Retinal pigment epithelial cell (primary cell): Measurements from ENCODE around the gene TSHZ2.
"Not testable (repeated sequence)": the region's sequence is repeated elsewhere in the genome, so short reads cannot be mapped to it uniquely, and the experiment has no call there.

Source experiments
- DNase-seq: peaks from one replicate; pipeline ENCODE4 v3.0.0-alpha.2; 2010; ENCODE audit warnings: low read depth
- H3K4me3 ChIP-seq: 2 replicates; pipeline ENCODE4 v1.5.1; 2011; ENCODE audit warnings: mild to moderate bottlenecking, low read length, control low read depth, moderate library complexity
- TF ChIP-seq, protein P1 (sequence below): conservative IDR thresholded peaks from 2 replicates; pipeline ENCODE4 v1.5.1; 2011; ENCODE audit warnings: low read depth, low read length, control low read depth, inconsistent platforms

The TSHZ2 gene

DNA sequence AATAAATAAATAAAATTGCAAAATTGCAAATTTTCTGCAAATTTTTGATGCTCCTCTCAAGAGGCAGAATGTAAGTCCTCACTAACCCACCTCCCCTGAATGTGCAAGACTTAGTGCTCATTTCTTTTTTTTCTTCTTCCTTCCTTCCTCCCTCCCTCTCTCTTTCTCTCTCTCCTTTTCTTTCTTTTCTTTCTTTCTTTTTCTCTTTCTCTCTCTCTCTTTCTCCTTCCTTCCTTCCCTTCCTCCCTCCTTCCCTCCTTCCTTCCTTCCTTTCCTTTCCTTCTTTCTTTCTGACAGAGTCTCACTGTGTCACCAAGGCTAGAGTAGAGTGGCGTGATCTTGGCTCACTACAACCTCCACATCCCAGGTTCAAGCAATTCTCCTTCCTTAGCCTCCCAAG lies 561.3 kb downstream of the TSHZ2 start:
- DNase-seq: no peak
- no peak overlapping the region for H3K4me3 ChIP-seq
- TF ChIP-seq, protein P1, sequence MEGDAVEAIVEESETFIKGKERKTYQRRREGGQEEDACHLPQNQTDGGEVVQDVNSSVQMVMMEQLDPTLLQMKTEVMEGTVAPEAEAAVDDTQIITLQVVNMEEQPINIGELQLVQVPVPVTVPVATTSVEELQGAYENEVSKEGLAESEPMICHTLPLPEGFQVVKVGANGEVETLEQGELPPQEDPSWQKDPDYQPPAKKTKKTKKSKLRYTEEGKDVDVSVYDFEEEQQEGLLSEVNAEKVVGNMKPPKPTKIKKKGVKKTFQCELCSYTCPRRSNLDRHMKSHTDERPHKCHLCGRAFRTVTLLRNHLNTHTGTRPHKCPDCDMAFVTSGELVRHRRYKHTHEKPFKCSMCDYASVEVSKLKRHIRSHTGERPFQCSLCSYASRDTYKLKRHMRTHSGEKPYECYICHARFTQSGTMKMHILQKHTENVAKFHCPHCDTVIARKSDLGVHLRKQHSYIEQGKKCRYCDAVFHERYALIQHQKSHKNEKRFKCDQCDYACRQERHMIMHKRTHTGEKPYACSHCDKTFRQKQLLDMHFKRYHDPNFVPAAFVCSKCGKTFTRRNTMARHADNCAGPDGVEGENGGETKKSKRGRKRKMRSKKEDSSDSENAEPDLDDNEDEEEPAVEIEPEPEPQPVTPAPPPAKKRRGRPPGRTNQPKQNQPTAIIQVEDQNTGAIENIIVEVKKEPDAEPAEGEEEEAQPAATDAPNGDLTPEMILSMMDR: no peak

DNA sequence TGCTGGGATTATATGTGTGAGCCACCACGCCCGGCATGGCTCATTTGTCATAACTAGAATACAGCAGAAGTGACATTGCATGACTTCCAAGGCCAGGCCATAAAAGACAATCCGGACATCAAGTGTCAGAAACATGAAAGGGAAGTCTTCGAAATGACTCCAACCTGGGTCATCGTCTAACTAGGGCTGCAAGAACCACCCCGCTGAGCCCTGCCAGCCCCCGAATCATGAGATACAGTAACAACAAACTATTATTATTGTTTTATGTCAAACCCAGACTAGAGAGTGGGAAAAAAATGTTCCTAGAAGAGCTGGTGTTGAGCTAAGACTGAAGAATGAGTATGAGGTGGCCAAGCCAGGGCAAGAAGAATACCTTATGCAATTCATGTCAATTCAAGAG lies 561.9 kb downstream of the TSHZ2 start:
- DNase-seq: no peak
- H3K4me3 ChIP-seq: no peak overlapping the region

DNA sequence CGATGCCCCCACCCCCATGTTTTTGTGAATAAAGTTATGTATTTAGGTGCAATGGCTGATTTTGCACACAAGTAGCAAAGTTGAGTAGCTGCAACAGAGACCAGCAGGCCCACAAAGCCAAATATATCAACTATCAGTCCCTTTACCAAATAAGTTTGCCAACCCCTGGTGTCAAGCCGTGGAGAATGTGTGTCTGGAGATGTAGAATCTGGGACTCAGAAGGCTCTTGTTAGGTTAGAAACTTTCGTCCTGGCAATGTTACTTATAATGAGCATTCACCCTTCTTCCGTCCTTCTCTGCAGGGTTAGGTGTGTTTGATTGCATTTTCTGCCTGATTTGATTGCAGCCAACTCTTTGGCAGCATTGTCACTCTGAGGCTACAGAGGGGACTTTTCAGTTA lies 563.7 kb downstream of the TSHZ2 start:
- no peak overlapping the region for H3K4me3 ChIP-seq
- TF ChIP-seq, protein P1: no peak
- no peak for DNase-seq

More for the DNA sequence above, 561.9 kb downstream of the TSHZ2 start:
- TF ChIP-seq, protein P1: no peak

DNA sequence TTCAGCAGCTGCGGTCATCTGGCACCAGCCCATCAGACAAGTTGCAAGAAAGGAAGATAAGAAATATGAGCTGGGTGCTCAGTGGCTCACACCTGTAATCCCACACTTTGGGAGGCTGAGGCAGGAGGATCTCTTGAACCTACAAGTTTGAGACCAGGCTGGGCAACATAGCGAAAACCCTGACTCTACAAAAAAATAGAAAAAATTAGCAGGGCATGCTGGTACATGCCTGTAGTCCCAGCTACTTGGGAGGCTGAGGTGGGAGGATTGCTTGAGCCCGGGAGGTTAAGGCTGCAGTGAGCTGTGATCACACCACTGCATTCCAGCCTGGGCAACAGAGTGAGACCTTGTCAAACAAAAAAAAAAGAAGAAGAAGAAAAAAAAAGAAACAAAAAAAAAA lies 564.2 kb downstream of the TSHZ2 start:
- H3K4me3 ChIP-seq: not testable (repeated sequence)

DNA sequence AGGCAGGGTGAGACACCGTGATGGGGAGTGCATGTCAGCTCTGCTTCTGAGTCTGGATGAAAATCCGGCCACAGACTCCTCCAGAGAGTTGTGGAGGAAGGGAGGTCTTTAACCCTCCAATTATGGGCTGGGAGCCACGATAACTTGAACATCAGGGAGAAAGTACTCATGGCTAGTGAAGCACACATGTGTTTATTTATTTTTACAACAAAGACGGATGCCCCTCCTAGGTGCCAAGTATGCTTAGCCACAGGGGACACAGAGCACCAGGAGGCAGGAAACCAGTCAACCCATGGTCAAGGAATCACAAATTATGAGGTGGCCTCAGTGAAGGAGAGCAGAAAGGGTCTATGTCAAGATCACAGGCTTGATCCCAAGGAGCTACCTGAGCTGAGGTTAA lies 567.4 kb downstream of the TSHZ2 start:
- DNase-seq: no peak
- H3K4me3 ChIP-seq: no peak overlapping the region
- TF ChIP-seq, protein P1: no peak

More for the DNA sequence above, 564.2 kb downstream of the TSHZ2 start:
- DNase-seq: not testable (repeated sequence)
